Measurements from ENCODE around the gene TSSK2.

TSSK2 gene

GRCh38 chr22:19118329-19118880 lies 12.7 kb upstream of the TSSK2 start:
- no peak for TF ChIP-seq REST (IDR thresholded peaks at IDR 0.05; ENCODE audit: low read depth)
- no peak for TF ChIP-seq TCF12 (IDR thresholded peaks at IDR 0.05; ENCODE audit: low read depth)
- no peak for TF ChIP-seq USF1 (IDR thresholded peaks at IDR 0.05)
- no peak for TF ChIP-seq CREB1 (IDR thresholded peaks at IDR 0.05; ENCODE audit: low read depth)
- no peak for TF ChIP-seq EP300 (IDR thresholded peaks at IDR 0.05; ENCODE audit: borderline replicate concordance)
- no peak for TF ChIP-seq ZBTB7A (IDR thresholded peaks at IDR 0.05; ENCODE audit: low read depth)
- TF ChIP-seq TAF1 (IDR thresholded peaks at IDR 0.05; ENCODE audit: low read depth) = no peak
- no peak for TF ChIP-seq NFIC (IDR thresholded peaks at IDR 0.05)
- no peak for TF ChIP-seq MAX (IDR thresholded peaks at IDR 0.05)
- no peak for TF ChIP-seq RAD21 (IDR thresholded peaks at IDR 0.05; ENCODE audit: low read depth)
- no peak for TF ChIP-seq CEBPB (IDR thresholded peaks at IDR 0.05)
- no peak for TF ChIP-seq FOXM1 (IDR thresholded peaks at IDR 0.05; ENCODE audit: borderline replicate concordance, low read depth)
- TF ChIP-seq YY1 (IDR thresholded peaks at IDR 0.05; ENCODE audit: low read depth) = no peak
- no peak for TF ChIP-seq TEAD4 (IDR thresholded peaks at IDR 0.05)
- no peak for TF ChIP-seq EGR1 (IDR thresholded peaks at IDR 0.05)

- no peak for TF ChIP-seq TEAD4 (IDR thresholded peaks at IDR 0.05)
- no peak for TF ChIP-seq MAX (IDR thresholded peaks at IDR 0.05)
- no peak for TF ChIP-seq EGR1 (IDR thresholded peaks at IDR 0.05)
- no peak for TF ChIP-seq NFIC (IDR thresholded peaks at IDR 0.05)
- no peak for TF ChIP-seq REST (IDR thresholded peaks at IDR 0.05; ENCODE audit: low read depth)
Measured at GRCh38 chr22:19119949-19120348, 11.2 kb upstream of the TSSK2 start.

- TF ChIP-seq TEAD4 (IDR thresholded peaks at IDR 0.05) = peak; percentile 74
- no peak for TF ChIP-seq EGR1 (IDR thresholded peaks at IDR 0.05)
Measured at GRCh38 chr22:19120829-19121630, 10.1 kb upstream of the TSSK2 start.

GRCh38 chr22:19121631-19122142 lies 9.4 kb upstream of the TSSK2 start:
- TF ChIP-seq TCF12 (IDR thresholded peaks at IDR 0.05; ENCODE audit: low read depth) = no peak
- TF ChIP-seq CREB1 (IDR thresholded peaks at IDR 0.05; ENCODE audit: low read depth) = no peak
- no peak for TF ChIP-seq NFIC (IDR thresholded peaks at IDR 0.05)
- no peak for TF ChIP-seq RAD21 (IDR thresholded peaks at IDR 0.05; ENCODE audit: low read depth)
- TF ChIP-seq TEAD4 (IDR thresholded peaks at IDR 0.05) = no peak
- 0 out of 2 replicates have a peak, but pooled peaks have one; percentile 2 for TF ChIP-seq ZBTB7A (IDR thresholded peaks at IDR 0.05; ENCODE audit: low read depth)
- TF ChIP-seq EP300 (IDR thresholded peaks at IDR 0.05; ENCODE audit: borderline replicate concordance) = no peak

GRCh38 chr22:19122143-19122751 lies 8.9 kb upstream of the TSSK2 start, which contains the start of gene DGCR2:
DGCR2 (minus strand) TSS chr22:19122412; CDS start chr22:19122206, 206 bp downstream.
- no peak for TF ChIP-seq RAD21 (IDR thresholded peaks at IDR 0.05; ENCODE audit: low read depth)
- TF ChIP-seq FOXM1 (IDR thresholded peaks at IDR 0.05; ENCODE audit: borderline replicate concordance, low read depth) = no peak
- no peak for TF ChIP-seq ZBTB7A (IDR thresholded peaks at IDR 0.05; ENCODE audit: low read depth)
- no peak for TF ChIP-seq EP300 (IDR thresholded peaks at IDR 0.05; ENCODE audit: borderline replicate concordance)
- TF ChIP-seq MAX (IDR thresholded peaks at IDR 0.05) = peak; percentile 32; the same call in 1 of the 2 replicates
- peak; percentile 92 for TF ChIP-seq YY1 (IDR thresholded peaks at IDR 0.05; ENCODE audit: low read depth)
- no peak for TF ChIP-seq TCF12 (IDR thresholded peaks at IDR 0.05; ENCODE audit: low read depth)
- no peak for TF ChIP-seq NFIC (IDR thresholded peaks at IDR 0.05)
- 0 out of 2 replicates have a peak, but pooled peaks have one; percentile 6 for TF ChIP-seq USF1 (IDR thresholded peaks at IDR 0.05)
- no peak for TF ChIP-seq TEAD4 (IDR thresholded peaks at IDR 0.05)
- TF ChIP-seq EGR1 (IDR thresholded peaks at IDR 0.05) = 0 out of 2 replicates have a peak, but pooled peaks have one; percentile 51
- TF ChIP-seq TAF1 (IDR thresholded peaks at IDR 0.05; ENCODE audit: low read depth) = peak; percentile 80
- no peak for TF ChIP-seq CEBPB (IDR thresholded peaks at IDR 0.05)
- TF ChIP-seq REST (IDR thresholded peaks at IDR 0.05; ENCODE audit: low read depth) = no peak
- TF ChIP-seq CREB1 (IDR thresholded peaks at IDR 0.05; ENCODE audit: low read depth) = no peak

Measured in Ishikawa (cell line).